OCI-LY3 (cell line): Measurements from ENCODE around the gene RPL12.

Experiments
- CTCF ChIP-seq: fragments of 200-600, 300-600 bp; sonication (generic); IDR thresholded peaks from 2 replicates; pipeline ENCODE4 v1.5.1; 2014; ENCODE audit warnings: antibody characterized with exemption, low read length, low read depth
- EZH2phosphoT487 ChIP-seq: fragments of 200-600 bp; shearing (Covaris generic); IDR thresholded peaks from 2 replicates; pipeline ENCODE4 v1.6.1; 2018; ENCODE audit warnings: antibody characterized with exemption, mixed run types, low read depth

- no peak for TF ChIP-seq CTCF
- no peak for TF ChIP-seq EZH2phosphoT487
These were observed 52.3 kb downstream of the RPL12 start for GRCh38 chr9:127398715-127399400.
